GM12872 (cell line): ENCODE measurements around the gene CCL7.

Experiments used
- TF ChIP-seq, protein P1 (sequence below): IDR thresholded peaks from 3 replicates; pipeline ENCODE4 v1.5.1; 2011; ENCODE audit warnings: low read depth, mild to moderate bottlenecking, low read length, moderate library complexity; ENCODE audit not compliant: insufficient read depth

The CCL7 gene

DNA sequence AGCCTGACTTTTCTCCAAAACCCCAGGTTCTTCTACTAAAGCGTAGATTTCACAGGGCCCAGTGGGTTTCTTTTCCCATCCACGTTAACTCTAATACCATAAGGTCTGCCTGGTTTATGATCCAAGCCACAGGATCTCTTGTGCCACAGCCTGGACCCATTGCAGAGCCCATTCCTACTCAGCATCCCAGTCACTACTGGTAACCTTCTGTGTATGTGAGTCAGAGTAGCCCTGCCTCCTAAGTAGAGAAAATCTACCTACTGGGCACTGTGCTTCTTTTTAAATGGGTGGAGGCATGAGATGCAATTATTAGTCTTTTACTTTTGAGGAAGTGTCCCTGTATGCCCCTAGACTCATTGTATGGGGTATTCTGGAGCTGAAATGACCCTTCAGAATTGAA is 29.0 kb downstream of the CCL7 start:
- TF ChIP-seq, protein P1, sequence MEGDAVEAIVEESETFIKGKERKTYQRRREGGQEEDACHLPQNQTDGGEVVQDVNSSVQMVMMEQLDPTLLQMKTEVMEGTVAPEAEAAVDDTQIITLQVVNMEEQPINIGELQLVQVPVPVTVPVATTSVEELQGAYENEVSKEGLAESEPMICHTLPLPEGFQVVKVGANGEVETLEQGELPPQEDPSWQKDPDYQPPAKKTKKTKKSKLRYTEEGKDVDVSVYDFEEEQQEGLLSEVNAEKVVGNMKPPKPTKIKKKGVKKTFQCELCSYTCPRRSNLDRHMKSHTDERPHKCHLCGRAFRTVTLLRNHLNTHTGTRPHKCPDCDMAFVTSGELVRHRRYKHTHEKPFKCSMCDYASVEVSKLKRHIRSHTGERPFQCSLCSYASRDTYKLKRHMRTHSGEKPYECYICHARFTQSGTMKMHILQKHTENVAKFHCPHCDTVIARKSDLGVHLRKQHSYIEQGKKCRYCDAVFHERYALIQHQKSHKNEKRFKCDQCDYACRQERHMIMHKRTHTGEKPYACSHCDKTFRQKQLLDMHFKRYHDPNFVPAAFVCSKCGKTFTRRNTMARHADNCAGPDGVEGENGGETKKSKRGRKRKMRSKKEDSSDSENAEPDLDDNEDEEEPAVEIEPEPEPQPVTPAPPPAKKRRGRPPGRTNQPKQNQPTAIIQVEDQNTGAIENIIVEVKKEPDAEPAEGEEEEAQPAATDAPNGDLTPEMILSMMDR: no peak

DNA sequence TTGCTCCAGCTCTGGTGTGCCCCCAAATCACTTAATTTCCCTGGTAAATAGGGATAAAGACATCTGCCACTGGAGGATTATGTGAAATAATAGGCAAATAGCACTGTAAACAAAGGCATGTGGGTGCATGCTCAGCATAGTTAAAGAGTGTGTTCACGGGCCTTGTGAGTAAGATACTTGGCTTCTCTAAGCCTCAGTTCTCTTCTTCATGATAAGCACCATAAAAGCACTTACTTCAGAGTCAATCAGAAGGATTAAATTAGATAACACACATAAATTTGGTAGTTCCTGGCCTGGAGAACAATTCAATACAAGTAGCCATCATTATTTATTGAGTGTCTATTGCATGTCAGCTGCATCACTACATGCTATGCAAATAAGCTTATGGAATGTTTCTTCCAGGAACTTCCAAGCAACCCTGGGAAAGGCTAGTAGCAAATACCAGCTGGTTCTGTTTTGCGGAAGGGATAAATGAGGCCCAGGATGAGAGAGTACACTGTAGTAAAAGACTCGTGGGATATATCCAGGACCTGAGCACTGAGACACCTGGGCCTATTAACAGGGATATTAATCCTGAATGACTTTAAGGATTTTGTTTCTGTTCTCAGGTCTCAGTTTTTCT is 30.0 kb downstream of the CCL7 start:
- TF ChIP-seq, protein P1: no peak

DNA sequence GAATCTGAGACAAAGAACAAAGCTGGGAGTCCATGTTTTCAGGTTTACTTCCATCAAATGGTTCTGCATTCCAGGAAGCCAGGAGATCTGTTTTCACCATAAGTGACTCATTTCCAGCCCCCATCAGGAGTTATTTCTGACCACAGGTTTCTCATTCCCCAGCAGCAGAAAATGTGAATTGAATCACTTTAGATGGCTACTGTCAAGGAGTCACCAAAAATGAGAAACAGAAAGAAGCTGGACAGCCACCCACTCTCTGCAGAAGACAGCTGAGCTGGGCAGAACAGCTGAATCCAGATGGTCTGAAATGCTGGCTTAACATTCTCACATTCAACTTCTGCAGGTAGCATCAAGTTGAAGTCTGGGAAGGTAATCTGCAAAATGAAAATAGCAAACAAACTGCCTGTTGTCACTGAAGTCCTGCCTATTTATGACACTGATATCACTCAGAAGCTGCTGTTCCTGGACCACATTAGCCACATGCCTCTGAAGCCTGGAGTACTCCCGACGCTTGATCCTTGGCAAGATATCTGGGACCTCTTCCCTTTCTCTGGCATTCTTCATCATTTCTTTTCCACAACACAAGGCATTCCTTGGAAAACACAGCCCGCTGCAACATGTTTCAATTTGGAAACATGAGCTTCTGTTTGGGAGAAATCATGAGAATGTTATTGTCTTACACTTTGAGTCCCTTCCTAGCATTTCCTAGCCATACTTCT is 30.8 kb downstream of the CCL7 start:
- TF ChIP-seq, protein P1: no peak

DNA sequence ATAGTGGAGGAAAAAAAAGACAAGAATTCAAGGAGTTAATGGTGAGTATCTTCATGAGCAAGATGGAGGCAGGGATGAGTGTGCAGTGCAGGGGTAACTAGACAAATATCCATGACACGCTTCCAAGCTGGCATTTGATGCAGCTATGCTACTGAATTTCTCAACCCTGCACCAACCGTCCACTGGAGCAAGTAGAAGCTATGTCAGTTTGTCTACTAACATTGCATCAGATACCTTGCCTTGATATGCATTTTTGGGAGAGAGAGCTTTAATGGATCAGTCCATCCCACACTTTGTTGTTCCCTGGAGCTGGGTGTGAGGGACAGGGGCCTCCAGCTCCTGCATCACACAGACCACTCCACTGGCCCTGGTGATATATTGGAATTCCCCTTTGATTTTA is 32.0 kb downstream of the CCL7 start:
- TF ChIP-seq, protein P1: no peak

DNA sequence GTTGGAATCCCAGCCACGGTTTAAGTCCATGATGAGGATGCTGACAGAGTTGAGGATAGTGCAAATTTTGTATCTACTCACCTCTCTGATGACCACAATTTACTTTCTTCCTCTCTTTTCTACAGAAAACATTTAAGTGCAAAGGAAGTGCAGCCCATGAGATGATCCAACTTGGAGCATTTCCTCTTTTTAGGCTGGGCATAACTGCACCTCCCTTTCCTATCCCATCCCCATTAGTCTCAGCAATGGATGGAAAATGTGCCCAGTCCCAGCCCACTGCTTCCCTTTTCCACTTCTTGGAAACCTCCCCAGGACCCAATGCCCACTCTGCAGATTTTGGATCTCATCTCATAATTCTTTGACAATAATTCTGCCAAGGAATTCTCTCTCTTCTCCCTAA is 32.6 kb downstream of the CCL7 start:
- TF ChIP-seq, protein P1: no peak

DNA sequence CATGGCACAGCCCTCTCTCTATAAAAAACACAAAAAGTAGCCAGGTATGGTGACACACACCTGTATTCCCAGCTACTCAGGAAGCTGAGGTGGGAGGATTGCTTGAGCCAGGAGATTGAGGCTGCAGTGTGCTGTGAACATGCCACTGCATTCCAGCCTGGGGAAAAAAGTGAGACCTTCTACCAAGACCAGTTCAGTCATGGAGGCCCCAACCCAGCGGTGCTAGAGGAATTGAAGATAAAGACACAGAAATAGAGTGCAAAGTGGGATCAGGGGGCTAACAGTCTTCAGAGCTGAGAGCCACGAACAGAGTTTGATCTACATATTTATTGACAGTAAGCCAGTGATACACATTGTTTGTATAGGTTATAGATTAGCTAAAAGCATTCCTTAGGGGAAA is 33.6 kb downstream of the CCL7 start:
- TF ChIP-seq, protein P1: no peak

DNA sequence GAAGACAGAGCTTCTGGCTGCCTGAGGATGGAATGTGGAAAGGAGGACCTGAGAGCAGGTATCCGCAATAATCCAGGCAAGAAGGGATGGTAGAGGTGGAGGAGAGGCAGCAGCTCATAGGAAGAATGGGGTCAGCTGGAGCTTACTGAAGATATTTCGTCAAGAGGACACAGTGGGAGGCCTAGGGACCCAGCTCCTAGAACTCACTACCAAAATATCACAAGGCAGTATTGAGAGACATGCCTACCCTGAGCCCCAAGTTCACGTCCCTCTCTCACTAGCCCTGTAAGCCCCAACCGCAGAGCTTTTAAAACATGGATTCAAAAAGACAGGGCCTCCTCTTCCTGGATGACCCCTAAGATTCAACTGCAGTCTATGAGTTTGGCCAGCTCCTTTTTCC is 35.0 kb downstream of the CCL7 start:
- TF ChIP-seq, protein P1: no peak
